Measurements from ENCODE around the gene SHOC2. TPM values are rescaled to one million over a fixed set of nuclear protein-coding genes. Genes with fewer than 3 reads are reported as not detected.

SHOC2 gene
- total RNA-seq, 1 donor from 2014 or later, result 54.2 TPM

DNA sequence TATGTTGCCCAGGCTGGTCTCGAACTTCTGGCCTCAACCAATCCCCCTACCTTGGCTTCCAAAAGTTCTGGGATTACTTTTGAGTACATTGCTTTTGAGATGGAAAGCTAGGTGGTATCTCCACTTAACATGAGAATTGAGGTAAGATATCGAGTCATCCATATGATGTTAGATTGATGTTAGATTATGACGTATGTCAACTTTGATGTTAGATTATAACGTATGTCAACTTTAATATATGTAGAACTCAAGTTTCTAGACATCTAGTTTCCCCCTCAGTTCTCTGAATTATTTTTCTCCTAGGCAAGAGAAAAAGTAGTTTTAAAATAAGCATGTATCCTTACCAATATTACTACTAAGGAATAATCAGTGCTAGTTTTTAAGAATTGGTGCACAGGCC, 20.0 kb downstream of the SHOC2 start:
- intact Hi-C loops (cut with micrococcal nuclease), result no loop called here

DNA sequence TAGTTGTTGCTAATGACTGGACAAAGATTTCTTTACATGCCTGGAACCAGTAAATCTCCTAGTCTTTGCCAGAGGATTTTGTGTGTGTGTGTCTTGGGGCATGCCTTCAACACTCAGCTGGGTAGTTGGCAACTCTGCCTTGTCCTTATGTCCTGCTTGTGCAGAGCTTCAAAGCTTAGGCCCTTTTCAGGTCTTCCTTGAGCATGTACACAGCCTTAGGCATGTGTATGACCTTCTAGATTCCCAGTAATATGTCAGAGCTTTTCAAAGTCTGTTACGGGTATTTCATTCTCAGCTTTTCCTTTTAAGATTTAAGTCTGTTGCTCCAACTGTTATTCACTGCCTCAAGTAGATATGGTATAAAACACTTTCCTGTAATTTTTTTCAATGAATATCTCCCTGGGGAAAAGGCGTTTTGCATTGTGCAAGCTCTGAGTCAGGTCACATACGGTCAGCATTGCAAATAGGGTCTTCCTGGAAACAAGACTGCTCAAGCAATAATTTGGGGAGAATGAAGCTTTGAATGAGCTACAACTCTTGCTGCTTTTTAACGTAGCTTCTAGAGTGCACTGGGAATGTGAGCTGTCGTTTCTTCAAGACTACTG, 25.5 kb downstream of the SHOC2 start:
- intact Hi-C loops (cut with micrococcal nuclease), result no loop called here

DNA sequence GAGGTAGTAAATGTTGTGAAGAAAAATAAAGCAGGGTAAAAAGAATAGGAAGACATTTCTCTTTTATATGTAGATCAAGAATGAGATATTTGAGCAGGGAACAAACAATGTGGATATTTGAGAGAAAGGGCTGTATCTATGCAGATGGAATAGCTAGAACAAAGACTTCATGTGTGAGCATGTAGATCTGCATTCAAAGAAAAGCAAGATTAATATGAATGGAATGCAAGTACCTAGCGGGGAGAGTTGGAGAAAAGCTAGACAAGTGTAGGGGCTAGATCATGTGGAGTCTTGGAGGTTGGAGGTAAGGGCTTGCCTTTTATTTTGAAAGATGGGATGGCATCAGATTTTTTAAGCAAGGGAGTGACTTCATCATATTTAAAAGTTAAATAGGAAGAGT, 27.1 kb downstream of the SHOC2 start:
- intact Hi-C loops (cut with micrococcal nuclease), result no loop called here

DNA sequence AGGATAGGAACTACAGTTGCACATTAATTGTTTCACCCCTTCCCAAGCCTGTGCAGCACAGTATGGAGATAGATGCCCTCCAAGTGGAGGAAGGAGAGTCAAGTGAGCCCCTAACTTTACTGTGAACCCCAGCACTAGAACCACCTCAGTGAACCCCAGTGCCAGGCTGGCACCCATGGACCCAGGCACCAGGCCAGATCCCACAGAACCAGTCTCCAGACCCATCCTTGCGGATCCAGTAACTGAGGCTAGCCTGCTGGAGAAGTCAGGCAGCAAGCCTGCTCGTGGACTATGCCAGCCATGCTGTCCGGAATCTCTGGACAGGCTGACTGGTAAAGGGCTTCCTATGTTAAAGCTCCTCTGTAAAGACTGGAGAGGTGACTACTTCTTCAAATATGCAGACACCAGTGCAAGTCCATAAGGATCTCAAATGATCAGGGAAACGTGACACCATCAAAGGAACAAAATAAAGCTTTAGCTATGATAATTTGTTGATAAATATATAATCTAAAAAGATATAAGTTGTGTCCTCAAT, 27.7 kb downstream of the SHOC2 start:
- intact Hi-C loops (cut with micrococcal nuclease), result no loop called here

DNA sequence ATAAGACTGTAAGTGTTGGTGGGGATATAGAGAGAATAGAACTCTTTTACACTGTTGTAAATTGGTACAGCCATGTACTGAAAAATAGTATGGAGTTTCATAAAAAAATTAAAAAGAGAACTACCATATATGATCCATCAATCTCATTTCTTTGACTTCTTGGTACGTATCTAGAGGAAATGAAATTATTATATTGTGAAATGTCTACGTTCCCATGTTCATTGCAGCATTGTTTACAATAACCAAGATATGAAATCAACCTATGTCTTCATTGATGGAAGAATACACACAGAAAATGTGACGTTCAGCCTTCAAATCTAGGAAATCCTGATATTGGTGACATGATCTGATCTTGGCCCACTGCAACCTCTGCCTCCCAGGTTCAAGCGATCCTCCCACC, 32.0 kb downstream of the SHOC2 start:
- intact Hi-C loops (cut with micrococcal nuclease), result no loop called here

DNA sequence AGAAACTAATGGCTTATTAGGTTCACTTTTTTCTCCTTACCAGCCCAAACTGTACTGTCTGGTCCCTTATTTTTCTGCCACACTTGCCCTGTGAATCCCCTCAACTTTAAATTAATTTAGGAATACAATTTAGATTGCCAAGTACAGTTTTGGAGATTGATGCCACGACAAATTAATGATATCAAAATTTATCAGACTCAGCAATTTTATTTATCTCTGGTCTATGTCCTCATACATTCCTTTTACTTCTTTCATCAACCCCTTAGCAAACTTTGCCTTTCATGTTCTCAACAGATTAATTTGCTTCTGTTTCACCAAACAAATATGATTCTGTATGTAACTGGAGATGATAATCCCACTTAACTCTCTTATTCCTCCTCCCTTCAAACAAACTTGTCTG, 38.2 kb downstream of the SHOC2 start:
- intact Hi-C loops (cut with micrococcal nuclease), result no loop called here

DNA sequence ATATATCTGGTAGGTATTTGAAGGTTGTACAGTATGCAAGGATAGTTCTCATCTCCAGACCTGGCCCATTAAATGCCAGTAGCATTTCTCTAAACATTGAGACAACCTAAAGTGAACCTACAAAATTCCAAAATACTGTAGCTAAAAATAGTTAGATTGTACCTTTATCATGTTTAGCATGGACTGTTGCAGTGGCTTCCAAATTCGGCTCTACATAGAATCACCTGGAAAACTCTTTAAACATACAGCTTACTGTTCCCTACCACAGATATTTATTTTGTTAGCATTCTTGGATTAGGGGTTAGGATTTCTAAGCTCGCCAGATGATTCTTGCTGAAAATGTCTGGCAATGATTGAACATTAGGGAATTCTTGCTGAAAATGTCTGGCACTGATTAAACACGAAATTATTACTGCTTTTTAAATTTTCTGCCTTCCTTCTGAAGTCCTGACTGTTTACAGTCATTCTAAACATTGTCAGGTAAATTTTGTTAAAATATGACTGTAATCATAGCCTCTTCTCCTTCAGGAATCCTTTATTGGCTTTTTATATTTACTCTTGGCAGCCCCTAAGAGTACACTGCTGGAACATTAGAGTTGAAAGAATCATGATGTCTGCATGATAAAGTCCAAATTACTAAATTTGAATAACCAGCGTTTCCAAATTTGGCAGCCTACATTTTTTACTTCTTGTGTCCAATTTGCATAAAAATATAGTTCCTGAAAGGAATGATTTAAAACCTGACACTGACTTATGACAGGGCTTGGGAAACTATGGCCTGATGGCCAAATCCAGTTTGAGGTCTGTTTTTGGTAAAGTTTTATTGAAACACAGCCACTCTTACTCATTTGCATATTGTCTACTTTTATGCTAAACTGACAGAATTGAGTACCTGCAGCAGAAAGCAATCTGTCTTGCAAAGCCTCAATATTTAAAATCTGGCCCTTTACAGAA, 40.3 kb downstream of the SHOC2 start:
- intact Hi-C loops (cut with micrococcal nuclease), result no loop called here

DNA sequence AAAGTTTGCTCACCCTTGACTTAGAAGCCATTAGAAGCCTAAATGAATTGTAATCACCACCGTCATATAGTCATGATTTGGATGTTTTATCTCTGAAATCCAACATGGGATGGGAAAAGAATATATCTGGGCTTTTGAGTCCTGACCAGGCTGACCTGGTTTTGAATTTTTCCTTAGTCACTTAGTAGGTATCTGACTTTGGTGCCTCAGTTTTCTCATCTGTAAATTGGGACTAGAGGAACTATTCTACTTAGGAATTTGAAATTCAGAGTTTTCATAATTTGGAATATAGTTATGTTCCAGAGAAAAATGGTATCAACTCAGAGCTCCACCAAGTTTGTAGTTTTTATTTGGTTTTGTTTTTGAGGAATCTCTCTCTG, 40.9 kb downstream of the SHOC2 start:
- intact Hi-C loops (cut with micrococcal nuclease), result no loop called here

DNA sequence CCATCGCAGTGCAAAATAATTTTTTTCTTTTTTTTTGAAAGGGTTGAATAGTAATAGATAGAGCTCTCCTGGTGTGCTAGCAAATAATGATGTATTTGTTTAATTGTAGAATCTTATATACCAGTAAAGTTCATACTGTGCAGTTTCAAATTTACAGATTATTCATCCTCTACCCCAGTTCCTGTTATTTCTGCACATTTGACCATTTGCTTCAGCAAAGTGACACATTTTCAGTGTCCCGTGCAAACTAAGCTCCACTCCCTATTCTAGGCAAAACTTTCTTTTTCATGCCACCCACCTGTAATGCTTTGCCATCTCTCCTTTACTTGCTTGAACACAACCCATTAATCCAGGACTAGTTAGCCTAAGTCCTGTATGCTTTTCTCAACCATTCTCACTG, 43.0 kb downstream of the SHOC2 start:
- intact Hi-C loops (cut with micrococcal nuclease), result no loop called here

DNA sequence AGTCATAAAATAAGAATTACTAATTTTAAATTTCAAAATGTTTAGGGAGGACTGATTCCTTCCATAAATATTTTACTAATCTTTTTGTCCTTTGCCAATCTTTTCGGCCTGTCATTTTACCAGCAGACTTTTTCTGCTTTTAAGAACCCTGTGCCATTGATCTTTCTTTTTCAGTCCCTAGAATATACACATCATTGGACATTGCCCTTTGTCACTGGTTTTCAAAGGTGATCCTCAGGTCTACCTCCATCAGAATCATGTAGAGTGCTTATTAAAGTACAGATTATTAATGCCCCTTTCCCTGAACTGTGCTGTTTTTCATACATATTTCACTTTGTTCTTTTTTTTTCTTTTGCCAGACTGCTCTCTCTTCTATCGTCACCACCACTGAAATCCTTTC, 43.8 kb downstream of the SHOC2 start:
- intact Hi-C loops (cut with micrococcal nuclease), result no loop called here

DNA sequence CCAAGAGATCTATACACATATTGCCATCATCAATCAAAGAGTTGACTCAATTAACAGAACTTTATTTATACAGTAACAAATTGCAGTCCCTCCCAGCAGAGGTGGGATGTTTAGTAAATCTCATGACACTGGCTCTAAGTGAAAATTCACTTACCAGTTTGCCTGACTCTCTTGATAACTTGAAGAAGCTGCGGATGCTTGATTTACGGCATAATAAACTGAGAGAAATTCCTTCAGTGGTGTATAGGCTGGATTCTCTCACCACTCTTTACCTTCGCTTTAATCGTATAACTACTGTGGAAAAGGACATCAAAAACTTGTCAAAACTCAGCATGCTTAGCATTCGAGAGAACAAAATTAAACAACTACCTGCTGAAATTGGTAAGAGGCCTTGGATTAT, 45.3 kb downstream of the SHOC2 start:
- intact Hi-C loops (cut with micrococcal nuclease), result no loop called here

DNA sequence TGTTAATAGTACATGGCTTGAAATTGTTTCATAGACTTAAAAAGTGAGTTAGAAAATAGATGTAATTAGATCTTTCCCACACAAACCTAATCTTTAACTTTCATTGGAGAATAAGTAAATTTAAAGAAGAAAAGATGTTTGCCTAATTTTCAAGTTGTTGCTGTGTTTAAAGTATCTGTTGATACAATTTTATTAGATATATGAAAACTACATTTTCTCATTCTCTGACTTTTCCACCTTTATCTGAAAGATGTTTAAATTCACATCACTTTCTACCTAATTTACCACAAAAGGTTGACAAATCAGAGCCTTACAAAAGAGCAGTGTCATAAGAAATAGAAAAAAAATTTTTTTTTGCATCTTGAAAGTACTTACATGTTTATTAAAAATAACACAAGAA, 45.8 kb downstream of the SHOC2 start:
- intact Hi-C loops (cut with micrococcal nuclease), result no loop called here

DNA sequence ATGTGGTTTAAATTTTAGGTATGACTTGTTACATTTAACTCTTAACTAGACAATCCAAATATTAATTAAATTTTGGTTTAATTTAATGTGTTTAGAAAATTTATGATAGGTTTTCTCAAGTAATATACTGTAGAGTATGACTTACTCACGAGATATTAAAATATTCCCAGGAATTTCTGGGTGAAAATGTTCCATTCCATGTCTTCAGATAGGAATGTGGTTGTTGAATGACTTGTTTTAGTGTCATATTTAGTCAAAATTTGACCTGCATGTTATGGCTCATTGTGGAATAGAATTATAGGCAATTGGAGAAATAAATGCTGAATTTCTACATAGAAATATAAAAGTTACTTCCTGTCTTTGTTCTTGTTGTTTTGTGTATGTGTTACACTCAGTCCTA, 46.7 kb downstream of the SHOC2 start:
- intact Hi-C loops (cut with micrococcal nuclease), result no loop called here

DNA sequence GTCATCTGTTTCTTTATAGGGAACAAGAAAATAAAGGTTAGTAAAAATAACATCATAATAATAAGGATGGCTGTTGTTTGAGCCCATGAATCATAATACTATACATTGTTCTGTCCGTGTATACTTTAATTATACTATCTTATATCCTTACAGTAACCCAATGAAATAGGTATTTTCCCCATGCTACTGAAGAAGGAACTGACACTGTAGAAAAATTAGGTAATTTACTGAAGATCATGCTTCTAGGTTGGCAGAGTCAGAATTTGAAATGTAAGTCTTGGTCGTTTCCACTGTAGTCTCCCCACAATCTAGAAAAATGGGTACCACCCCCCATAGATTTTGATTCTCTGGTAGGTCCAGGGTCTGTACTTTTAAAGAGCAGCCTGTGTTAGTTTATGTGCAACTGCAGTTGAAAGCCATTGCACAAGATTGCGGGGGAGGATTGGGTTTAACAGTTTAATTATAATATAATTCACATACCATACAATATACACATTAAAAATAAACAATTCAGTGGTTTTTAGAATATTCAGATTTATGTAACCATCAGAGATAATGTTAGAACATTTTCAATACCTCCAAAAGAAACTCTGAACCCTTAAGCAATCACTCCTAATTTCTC, 47.7 kb downstream of the SHOC2 start:
- intact Hi-C loops (cut with micrococcal nuclease), result no loop called here

DNA sequence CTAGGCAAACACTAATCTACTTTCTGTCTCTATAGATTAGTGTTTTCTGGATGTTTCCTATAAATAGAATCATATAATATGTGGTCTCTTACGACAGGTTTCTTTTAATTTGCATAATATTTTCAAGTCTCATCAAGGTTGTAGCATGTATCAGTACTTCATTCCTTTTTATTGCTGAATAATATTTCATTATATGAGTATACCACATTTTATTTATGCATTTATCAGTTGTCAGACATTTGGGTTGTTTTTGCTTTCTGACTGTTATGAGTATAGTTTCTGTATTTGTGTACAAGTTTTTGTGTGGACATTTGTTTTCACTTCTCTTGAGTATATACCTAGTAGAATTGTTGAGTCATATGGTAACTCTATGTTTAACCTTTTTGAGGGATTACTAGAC, 48.2 kb downstream of the SHOC2 start:
- intact Hi-C loops (cut with micrococcal nuclease), result no loop called here

DNA sequence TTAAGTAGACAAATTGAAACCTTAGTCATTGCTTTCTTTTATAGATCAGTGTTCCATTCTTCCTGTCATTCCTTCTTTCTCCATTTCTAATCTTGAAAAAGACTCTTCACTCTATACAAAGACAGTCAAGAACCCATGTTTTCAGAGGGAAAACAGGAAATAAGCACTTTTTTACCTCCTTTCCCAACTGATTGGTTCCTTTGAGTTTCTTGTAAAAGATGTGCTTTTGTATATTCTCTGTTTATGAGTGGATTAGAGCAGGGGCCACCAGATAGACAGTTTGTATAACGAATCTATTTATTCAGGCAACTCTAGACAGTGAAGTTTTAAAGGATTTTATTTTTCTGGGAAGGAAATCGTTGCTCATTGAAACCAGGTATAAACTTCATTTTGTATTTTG, 49.8 kb downstream of the SHOC2 start:
- intact Hi-C loops (cut with micrococcal nuclease), result no loop called here

DNA sequence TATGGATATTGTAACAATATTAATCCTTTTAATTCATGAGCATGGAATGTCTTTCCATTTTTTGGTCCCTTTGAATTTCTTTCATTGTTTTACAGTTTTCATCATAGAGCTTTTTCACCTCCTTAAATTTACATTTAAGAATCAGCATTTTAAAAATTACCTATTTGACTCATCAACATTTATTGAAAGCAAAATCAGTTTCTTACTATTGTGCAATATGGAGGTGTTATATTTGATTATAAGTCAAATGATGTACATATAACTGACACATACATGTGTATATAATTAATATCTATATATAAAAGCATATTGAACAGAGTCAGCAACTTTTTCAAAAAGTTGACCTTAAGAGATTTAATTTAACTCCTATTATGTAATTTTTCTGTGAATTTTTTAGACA, 52.2 kb downstream of the SHOC2 start:
- intact Hi-C loops (cut with micrococcal nuclease), result no loop called here

DNA sequence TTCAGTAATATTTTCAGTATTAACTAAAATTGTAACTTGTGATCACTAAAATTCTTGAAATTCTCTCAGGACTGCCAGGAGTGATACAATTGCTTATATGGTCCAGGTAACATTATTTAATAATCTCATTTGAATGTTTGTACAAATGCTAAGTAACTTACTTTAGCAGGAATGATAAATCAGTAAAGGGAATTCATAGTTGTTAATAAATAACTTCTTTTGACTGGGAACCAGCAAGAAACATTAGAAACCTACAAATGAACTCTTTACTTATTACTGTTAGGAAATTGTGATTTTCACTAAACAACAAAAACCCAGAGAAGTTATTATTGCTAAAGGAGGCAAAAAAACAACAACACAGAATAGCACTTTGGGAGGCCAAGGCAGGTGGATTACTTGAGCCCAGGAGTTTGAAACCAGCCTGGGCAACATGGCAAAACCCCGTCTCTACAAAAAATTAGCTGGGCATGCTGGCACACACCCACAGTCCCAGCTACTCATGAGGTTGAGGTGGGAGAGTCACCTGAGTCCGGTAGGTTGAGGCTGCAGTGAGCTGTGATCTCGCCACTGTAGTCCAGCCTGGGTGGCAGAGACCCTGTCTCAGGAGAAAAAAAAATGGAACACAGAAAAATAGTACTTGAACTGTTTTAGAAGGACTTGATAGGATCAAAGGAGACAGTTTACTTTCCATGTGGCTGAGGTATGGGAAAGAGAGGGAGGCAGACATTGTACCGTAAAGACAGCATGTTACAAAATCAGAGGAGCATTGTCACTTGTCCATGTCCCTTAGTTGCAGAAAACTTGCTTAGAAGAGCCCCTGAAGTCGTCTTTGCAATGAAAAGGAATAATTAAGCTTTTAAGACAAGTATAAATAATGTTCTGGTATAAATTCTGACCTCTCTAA, 53.1 kb downstream of the SHOC2 start:
- intact Hi-C loops (cut with micrococcal nuclease), result no loop called here

DNA sequence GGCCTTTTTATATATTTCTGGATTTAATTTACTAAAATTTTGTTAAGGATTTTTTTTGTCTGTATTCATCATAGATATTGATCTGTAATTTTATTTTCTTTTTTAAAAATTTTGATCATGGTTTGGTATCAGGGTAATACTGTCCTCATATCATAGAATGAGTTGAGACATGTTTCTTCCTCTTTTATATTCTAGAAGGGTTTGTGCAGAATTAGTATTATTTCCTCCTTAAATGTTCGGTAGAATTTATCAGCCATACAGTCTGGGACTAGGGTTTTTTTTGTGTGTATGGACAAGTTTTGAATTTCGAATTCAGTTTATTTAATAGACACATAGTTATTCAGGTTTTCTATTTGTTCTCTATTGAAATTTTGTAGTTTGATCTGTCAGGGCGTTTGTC, 54.0 kb downstream of the SHOC2 start:
- intact Hi-C loops (cut with micrococcal nuclease), result no loop called here

DNA sequence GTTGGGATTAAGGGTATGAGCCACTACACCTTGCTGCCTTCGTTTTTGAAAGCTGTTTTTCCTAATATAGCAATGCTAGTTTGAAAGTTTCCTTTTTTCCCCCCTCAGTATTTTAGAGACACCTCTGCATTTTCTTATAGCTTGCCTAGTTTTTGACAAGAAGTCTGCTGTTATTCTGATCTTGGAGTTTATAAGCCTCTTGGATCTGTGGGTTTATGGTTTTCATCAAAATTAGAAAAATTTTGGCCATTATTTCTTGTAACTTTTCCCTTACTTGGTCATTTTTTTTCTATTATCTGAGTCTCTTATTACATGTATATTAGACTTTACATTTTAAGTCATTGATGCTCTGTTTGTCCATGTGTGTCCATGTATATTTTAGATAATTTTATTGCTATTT, 57.2 kb downstream of the SHOC2 start:
- intact Hi-C loops (cut with micrococcal nuclease), result no loop called here

DNA sequence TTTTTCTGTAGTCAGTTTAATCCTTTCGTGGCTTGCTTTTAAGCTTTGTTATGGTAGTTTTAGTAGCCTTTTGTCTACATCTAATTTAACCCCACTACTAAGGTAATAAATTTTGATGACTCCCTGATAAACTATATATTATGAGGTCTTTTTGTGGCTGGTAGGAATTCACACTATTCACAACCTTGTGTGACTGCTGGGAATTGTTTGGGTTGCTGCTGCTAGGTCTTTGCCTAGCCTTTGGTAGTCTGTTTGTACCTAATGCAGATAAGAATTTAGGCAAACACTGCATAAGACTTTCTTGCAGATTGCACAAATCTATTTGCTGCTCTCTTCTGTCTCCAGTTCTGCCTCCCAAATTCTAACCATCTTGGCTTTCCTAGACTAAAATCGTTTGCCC, 58.3 kb downstream of the SHOC2 start:
- intact Hi-C loops (cut with micrococcal nuclease), result no loop called here

Measured in T-helper 1 cell treated with Interleukin-12 subunit alpha and Interleukin-12 subunit beta and Interleukin-4 antibody, amounts not matched to agents 30 ng/mL and 1 ng/mL, for 36 hours (primary cell).